HG03469 (cell line): ENCODE measurements around the gene PCSK1.
"Not testable (repeated sequence)": the region's sequence is repeated elsewhere in the genome, so short reads cannot be mapped to it uniquely, and the experiment has no call there.

Experiments
- ATAC-seq: cut with Tn5 transposase; IDR thresholded peaks from one replicate; pipeline ENCODE4 v1.9.1; 2021; ENCODE audit warnings: mild to moderate bottlenecking, moderate library complexity, moderate number of reproducible peaks; ENCODE audit not compliant: unreplicated experiment

PCSK1 gene

GRCh38 chr5:96374653-96375052 lies 58.4 kb downstream of the PCSK1 start:
- ATAC-seq = no peak

- no peak for ATAC-seq
Measured at GRCh38 chr5:96373381-96373733, 59.7 kb downstream of the PCSK1 start.

DNA sequence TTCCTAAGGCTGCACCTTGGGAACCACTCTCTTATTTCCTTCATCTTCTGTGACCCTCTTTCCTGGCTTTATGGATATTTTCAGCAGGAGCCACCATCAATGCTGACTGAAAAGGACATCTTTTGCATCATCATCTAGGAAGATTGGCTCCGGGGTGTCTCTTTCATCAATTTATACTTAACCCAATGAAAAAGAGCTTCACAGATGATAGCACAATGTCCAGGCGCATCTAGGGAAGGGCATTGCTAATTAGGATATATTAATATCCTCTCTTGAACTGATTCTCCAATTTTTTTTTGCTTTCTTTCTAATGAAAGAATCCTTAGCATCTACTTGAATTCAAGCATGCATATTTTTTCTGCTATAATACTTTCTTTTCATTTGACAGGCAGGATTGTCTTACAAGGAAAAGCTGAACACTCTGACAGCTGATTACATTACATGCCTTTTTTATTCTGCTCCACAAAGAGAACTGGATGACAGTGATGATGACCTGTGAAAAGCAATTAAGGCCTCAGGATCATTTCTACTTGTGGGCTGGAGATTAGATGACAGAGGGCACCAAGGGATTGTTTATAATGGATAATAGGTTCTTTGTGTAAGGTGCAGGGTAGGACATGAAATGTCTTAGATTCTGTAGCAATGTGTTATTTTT lies 60.2 kb downstream of the PCSK1 start:
- no peak for ATAC-seq

GRCh38 chr5:96370976-96371375 lies 62.1 kb downstream of the PCSK1 start:
- no peak for ATAC-seq

DNA sequence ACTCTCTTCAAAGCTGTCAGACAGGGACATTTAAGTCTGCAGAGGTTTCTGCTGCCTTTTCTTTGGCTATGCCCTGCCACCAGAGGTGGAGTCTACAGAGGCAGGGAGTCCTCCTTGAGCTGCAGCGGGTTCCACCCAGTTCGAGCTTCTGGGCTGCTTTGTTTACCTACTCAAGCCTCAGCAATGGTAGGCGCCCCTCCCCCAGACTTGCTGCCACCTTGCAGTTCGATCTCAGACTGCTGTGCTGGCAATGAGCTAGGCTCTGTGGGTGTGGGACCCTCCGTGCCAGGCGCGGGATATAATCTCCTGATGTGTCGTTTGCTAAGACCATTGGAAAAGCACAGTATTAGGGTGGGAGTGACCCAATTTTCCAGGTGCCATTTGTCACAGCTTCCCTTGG lies 65.7 kb downstream of the PCSK1 start:
- not testable (repeated sequence) for ATAC-seq

DNA sequence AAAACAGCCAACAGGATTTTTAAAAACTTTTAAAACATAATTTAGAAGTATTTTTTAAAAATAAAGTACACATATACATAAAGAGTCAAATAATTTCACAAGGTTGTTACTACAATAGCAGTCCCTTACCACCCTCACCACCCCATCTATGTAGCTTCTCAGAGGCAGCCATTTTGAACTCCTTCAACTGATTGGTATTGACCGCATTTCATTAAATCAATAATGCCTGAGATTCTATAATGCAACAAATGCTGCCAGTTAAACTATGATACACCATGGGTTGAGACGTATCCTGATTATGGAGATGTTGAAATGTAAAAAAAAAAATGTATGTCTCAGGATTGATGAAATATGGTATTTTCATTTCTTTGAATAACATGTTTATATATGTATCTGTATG lies 78.8 kb downstream of the PCSK1 start:
- no peak for ATAC-seq

DNA sequence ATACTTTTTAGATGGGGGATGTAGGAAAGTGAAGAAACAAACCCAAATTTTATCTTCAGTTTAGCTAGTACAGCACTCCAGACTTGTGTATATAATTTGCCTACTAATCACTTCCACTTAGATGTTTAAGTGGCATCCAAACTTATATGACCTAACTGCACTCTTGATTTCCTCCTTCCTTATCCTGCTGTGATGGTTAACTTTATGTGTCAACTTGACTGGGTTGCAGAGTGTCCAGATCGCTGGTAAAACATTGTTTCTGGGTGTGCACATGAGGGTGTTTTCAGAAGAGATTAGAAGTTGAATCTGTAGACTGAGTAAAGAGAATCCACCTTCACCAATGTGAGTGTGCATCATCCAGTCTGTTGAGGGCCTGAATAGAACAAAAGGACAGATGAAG lies 79.8 kb downstream of the PCSK1 start:
- ATAC-seq = no peak

GRCh38 chr5:96350678-96351077 lies 82.4 kb downstream of the PCSK1 start:
- ATAC-seq = no peak

GRCh38 chr5:96348536-96348935 lies 84.5 kb downstream of the PCSK1 start:
- ATAC-seq = no peak

- no peak for ATAC-seq
Measured at GRCh38 chr5:96347502-96348292, 85.4 kb downstream of the PCSK1 start.

DNA sequence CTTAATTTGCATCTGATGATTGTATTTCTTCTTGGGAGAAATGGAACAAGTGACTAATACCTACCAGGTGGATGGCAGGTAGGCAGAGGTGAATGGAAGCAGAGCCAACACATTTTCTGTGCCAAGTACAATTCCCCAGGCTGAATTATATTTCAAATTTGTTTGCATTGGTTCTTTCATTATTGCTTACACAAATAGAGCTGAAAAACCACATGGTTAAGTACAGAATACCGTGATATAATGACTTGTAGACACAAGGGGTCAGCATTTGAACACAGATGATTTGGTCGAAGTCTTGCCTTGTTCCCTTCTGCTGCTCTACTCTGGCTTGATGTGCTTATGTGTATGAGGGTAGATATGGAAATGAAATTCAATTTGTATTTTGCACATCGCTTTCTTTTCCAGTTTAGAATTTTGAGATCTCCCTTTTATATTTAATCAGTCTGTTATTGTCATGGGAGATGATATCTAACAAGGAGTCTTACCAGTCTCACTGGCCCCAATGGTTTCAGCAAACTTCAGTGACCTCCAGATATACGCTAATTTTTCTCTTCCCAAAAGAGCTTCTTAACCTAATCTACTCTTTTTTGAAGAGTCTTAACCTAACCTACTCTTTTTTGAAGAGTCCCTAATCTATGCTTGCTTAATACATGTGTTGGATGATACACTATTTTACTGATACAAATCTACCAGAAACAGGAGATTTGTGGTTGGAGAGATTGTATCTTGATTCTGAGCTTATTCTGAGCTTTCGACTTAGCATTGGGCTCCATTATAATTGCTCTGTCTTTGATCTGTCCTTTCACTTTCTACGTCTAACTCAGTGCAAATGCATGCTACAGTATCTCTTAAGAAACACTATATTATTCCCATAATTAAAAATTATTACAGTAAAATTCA lies 88.1 kb downstream of the PCSK1 start:
- ATAC-seq = peak; percentile 95

GRCh38 chr5:96343094-96343493 lies 90.0 kb downstream of the PCSK1 start:
- ATAC-seq = no peak

DNA sequence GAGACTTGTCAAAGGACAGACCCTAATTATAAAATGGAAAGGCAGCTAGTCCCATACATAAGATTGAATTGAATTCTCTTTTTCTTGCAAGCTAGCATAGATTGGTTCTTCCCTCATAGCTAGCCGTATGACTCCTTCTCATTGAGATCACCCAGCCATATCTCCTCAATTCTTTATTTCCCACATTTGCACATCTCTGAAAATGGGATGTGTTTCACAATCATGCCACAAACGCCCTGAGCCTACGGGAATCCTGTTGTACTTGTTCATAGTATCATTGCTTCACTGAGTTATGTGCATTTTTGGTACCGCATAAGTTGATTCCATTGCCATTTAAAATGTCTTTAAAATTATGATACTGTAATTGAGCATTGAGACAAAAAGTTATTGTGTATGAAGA lies 90.5 kb downstream of the PCSK1 start:
- no peak for ATAC-seq
